Activated CD4-positive, alpha-beta T cell treated with anti-CD3 and anti-CD28 coated beads, Interleukin-2, amount 50 U/mL, for 16 hours (primary cell): ENCODE data around the gene TWIST2.

ENCODE experiments used
- DNase-seq: peaks from one replicate; pipeline ENCODE4 v3.0.0-alpha.2; 2020

TWIST2 gene

GRCh38 chr2:238859636-238860347 is 11.9 kb downstream of the TWIST2 start:
- DNase-seq, result no peak

GRCh38 chr2:238861013-238861730 is 13.3 kb downstream of the TWIST2 start:
- no peak for DNase-seq

GRCh38 chr2:238861766-238862315 is 14.0 kb downstream of the TWIST2 start:
- DNase-seq, result no peak

- no peak for DNase-seq
Observed at GRCh38 chr2:238862701-238863100, 14.8 kb downstream of the TWIST2 start.

GRCh38 chr2:238863231-238863630 is 15.3 kb downstream of the TWIST2 start:
- no peak for DNase-seq

GRCh38 chr2:238863749-238864206 is 15.9 kb downstream of the TWIST2 start:
- DNase-seq, result no peak

GRCh38 chr2:238864207-238865014 is 16.5 kb downstream of the TWIST2 start:
- DNase-seq, result peak; percentile 57

GRCh38 chr2:238865015-238865719 is 17.3 kb downstream of the TWIST2 start:
- DNase-seq, result no peak

- DNase-seq, result no peak
Observed at GRCh38 chr2:238865744-238866355, 18.0 kb downstream of the TWIST2 start.

- no peak for DNase-seq
Observed at GRCh38 chr2:238866656-238867277, 18.9 kb downstream of the TWIST2 start.

GRCh38 chr2:238868067-238868524 is 20.2 kb downstream of the TWIST2 start:
- DNase-seq, result no peak

GRCh38 chr2:238868616-238869292 is 20.9 kb downstream of the TWIST2 start:
- no peak for DNase-seq

GRCh38 chr2:238869293-238870124 is 21.6 kb downstream of the TWIST2 start:
- no peak for DNase-seq

GRCh38 chr2:238870261-238870660 is 22.4 kb downstream of the TWIST2 start:
- no peak for DNase-seq

GRCh38 chr2:238872026-238872425 is 24.1 kb downstream of the TWIST2 start:
- DNase-seq, result no peak

- DNase-seq, result no peak
Observed at GRCh38 chr2:238872628-238873380, 24.9 kb downstream of the TWIST2 start.

- DNase-seq, result no peak
Observed at GRCh38 chr2:238873381-238873801, 25.5 kb downstream of the TWIST2 start.

- DNase-seq, result no peak
Observed at GRCh38 chr2:238873841-238874240, 26.0 kb downstream of the TWIST2 start.
